Pulmonary artery endothelial cell (primary cell): Measurements from ENCODE around the gene KCNAB2. TPM values are rescaled to one million over a fixed set of nuclear protein-coding genes. Genes with fewer than 3 reads are reported as not detected.

Experiments used
- DNase-seq: peaks from one replicate; pipeline ENCODE4 v3.0.0-alpha.2; 2011; ENCODE audit warnings: low read depth, low spot score
- total RNA-seq: library from RNA; depleted of rRNA; stranded (reverse); fragments of >200 nt; gene quantifications from 2 replicates; pipeline ENCODE4 v1.2.3, GENCODE V29; 2014

KCNAB2 gene
- total RNA-seq, 1 donor from 2014 or later: 3.5 TPM

DNA sequence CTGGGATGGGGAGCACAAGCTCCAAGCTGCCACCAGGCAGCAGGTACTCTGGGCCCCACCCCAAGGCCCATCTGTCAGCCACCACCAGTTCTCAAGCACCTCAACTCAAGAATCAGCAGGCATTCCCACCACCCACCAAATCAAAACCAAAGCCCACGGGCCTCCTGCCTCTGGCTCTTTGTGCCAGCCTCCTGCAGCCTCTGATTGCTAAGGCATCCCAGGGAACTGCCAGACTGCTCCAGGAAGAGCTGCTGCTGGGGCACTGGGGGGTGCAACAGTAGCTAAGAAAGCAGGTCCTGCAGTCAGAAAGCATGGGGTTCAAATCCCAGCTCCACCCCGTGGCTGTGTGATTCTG lies 99.7 kb downstream of the KCNAB2 start:
- DNase-seq: no peak

GRCh38 chr1:6145864-6146410 lies 100.2 kb downstream of the KCNAB2 start:
- DNase-seq: no peak

DNA sequence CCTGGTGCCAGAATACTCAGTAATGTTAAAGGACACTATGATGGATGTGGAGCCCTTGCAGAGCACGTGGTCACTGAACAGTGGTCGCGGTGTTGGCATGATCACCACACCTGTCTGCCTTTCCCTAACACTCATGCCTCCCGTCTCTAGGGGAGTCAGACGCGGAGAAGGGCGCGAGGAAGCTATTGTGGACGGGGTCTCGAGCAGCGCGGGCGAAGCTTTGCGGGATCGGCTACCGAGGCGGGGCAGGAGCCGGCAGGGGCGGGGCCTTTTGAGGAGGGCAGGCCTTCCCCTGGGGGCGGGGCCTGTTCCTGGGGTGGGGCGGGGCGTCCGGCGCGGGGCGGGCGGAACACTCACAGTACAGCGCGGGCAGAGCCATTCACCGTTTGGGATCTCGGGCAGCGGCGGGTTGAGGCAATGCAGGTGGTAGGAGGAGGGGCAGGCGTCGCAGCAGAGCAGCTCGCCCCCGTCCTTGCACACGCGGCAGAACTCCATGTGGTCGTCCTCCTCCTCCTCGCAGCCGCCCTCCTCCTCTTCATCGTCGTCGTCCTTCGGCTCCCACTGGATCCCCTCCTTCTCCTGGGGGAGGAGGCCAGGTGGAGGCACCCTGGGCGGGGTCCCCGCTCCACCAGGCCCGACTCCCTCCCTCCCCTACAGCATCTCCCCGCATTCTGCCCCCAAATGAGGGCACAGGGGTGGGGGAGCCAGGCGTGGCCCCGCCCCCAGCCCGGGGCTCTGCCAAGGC lies 103.0 kb downstream of the KCNAB2 start:
- DNase-seq: no peak

DNA sequence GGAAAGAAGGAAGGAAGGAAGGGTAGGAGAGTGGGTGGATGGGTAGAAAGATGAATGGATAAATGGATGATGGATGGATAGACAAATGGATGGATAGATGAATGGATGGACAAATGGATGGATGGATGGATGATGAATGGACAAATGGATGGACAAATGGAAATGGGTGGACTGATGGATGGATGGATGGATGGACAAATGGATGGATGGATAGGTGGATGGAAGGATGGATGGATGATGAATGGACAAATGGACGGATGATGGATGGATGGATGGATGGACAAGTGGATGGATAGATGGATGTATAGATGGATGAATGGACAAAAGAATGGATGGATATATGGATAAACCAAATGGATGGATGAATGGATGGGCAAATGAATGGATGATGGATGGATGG lies 103.9 kb downstream of the KCNAB2 start:
- no peak for DNase-seq

DNA sequence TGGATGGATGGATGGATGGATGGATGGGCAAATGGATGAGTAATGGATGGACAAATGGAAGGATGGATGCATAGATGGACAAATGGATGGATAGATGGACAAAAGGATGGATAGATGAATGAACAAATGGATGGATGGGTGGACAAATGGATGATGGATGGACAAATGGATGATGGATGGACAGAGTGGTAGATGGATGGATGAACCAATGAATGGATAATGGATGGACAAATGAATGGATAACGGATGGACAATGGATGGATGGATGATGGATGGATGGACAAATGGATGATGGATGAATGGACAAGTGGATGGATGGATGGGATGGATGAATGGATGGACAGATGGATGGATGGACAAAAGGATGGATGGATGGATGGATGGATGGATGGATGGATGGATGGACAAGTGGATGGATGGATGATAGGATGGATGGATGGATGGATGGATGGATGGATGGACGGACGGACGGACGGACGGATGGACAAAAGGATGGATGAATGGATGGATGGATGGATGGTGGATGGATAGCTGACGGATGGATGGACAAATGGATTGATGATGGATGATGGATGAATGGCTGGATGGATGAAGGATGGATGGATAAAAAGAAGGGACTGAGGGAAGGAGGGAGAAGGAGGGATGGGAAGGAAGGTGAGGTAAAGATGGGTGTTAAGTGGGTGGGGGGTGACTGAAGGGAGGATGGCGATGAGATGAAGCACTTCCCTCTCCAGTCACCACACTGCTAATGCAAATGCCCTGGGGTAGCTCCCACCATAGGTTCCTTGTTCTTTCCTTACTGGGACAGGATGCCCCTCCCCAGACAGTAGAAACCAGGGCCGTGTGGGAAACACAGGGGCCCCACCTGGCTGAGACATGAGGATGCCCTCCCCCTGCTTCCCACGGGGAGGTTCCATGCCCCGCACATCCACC lies 104.6 kb downstream of the KCNAB2 start:
- no peak for DNase-seq

Other genes with a start within 250 kb of the KCNAB2 start
- gene NPHP4, start 53.5 kb upstream of the KCNAB2 start, total RNA-seq: 3.7 and 4.0 TPM in 2 replicates
- 0.04 and 0.07 TPM in 2 replicates for gene CHD5, start 134.4 kb downstream of the KCNAB2 start, total RNA-seq
- gene RPL22, start 153.7 kb downstream of the KCNAB2 start, total RNA-seq: 136 and 193 TPM in 2 replicates
- 3.4 and 9.7 TPM in 2 replicates for gene RNF207, start 160.2 kb downstream of the KCNAB2 start, total RNA-seq
- gene ICMT, start 190.1 kb downstream of the KCNAB2 start, total RNA-seq: 77.2 and 124 TPM in 2 replicates
- gene HES3, start 198.3 kb downstream of the KCNAB2 start, total RNA-seq: not detected in 2 replicates
- 1.8 and 2.5 TPM in 2 replicates for gene GPR153, start 215.2 kb downstream of the KCNAB2 start, total RNA-seq